Thyroid gland (tissue), 4 donors: ENCODE measurements around the gene SNRPB2.

ENCODE experiments used
- POLR2A ChIP-seq, 2 donors: fragments of 450-650 bp; IDR thresholded peaks; one replicate each; pipeline ENCODE4 v1.6.1; 2017; ENCODE audit warnings: antibody characterized with exemption in 2 of 2, mild to moderate bottlenecking in 2 of 2, moderate library complexity in 1 of 2
- TF ChIP-seq, protein P1 (sequence below), 6 experiments: fragments of 200-600 bp in 3 of 6; fragments of 450-650 bp in 3 of 6; sonication (generic) in 3 of 6; IDR thresholded peaks; one replicate each; pipeline ENCODE4 v1.5.1; 2016 to 2019; ENCODE audit warnings: antibody characterized with exemption in 6 of 6, mild to moderate bottlenecking in 2 of 6, inconsistent platforms in 1 of 6, moderate library complexity in 1 of 6

DNA sequence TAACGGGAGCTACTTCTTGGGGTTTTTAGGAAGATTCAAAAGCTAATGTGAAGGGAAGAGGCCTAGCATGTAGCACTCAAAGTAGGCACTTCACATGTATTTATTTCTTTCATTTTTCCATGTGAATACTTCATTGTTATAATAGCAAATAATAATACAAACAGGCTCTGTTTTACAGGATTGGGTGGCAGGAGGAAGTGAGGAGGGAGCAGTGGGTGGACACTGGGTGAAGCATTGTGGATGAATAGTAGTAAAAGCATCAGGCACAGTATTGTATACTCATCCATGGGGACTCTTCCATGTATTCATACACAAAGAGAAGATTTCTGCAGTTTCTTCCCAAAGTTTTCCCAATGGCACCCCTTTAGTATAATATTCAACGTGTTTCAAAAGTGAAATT is 38.4 kb upstream of the SNRPB2 start:
- TF ChIP-seq, protein P1, sequence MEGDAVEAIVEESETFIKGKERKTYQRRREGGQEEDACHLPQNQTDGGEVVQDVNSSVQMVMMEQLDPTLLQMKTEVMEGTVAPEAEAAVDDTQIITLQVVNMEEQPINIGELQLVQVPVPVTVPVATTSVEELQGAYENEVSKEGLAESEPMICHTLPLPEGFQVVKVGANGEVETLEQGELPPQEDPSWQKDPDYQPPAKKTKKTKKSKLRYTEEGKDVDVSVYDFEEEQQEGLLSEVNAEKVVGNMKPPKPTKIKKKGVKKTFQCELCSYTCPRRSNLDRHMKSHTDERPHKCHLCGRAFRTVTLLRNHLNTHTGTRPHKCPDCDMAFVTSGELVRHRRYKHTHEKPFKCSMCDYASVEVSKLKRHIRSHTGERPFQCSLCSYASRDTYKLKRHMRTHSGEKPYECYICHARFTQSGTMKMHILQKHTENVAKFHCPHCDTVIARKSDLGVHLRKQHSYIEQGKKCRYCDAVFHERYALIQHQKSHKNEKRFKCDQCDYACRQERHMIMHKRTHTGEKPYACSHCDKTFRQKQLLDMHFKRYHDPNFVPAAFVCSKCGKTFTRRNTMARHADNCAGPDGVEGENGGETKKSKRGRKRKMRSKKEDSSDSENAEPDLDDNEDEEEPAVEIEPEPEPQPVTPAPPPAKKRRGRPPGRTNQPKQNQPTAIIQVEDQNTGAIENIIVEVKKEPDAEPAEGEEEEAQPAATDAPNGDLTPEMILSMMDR (IDR thresholded peaks at IDR 0.05) = no peak
- TF ChIP-seq POLR2A (IDR thresholded peaks at IDR 0.05) = no peak
